Right lobe of liver (tissue), 6 donors: Measurements from ENCODE around the gene FUCA2. TPM values are rescaled to one million over a fixed set of nuclear protein-coding genes. Genes with fewer than 3 reads are reported as not detected.

Experiments
- ATAC-seq, 4 donors: fragments of 200-7000 bp; cut with Tn5 transposase; one replicate each; pipeline ENCODE4 v1.9.1; 2020; ENCODE audit warnings: mild to moderate bottlenecking in 4 of 4, moderate library complexity in 4 of 4
- DNase-seq, 3 donors: peaks; one replicate each; pipeline ENCODE4 v3.0.0-alpha.2; 2020
- H3K27ac ChIP-seq, 3 donors: fragments of 200-600 bp; one replicate each; pipeline ENCODE4 v1.8.0; 2022
- H3K27me3 ChIP-seq, 2 donors: fragments of 200-600 bp; one replicate each; pipeline ENCODE4 v1.8.0; 2022
- H3K36me3 ChIP-seq, 4 donors: fragments of 200-600 bp; sonication (generic) in 1 of 4; one replicate each; pipeline versions ENCODE4 v1.5.1 to v1.8.0; 2017 to 2022; ENCODE audit warnings: control low read depth in 1 of 4
- H3K4me1 ChIP-seq, 4 donors: fragments of 200-600 bp; sonication (generic) in 1 of 4; one replicate each; pipeline versions ENCODE4 v1.5.1 to v1.8.0; 2017 to 2022; ENCODE audit warnings: control low read depth in 1 of 4
- H3K4me3 ChIP-seq, 3 donors: fragments of 200-600 bp; one replicate each; pipeline ENCODE4 v1.8.0; 2022
- H3K9me3 ChIP-seq, 4 donors: fragments of 200-600 bp; sonication (generic) in 1 of 4; one replicate each; pipeline versions ENCODE4 v1.5.1 to v1.8.0; 2017 to 2022; ENCODE audit warnings: control low read depth in 1 of 4
- CTCF ChIP-seq, 4 donors: fragments of 200-600 bp in 3 of 4; fragments of 450-650 bp in 1 of 4; IDR thresholded peaks; one replicate each; pipeline versions ENCODE4 v1.5.1 to v1.8.0; 2016 to 2022; ENCODE audit warnings: antibody characterized with exemption in 4 of 4, mild to moderate bottlenecking in 2 of 4
- POLR2A ChIP-seq: fragments of 450-650 bp; IDR thresholded peaks from one replicate; pipeline ENCODE4 v1.6.1; 2017; ENCODE audit warnings: antibody characterized with exemption, mild to moderate bottlenecking
- WGBS: methylation state at CpG from one replicate; pipeline ENCODE4 v1.1.6; 2018; ENCODE audit warnings: low coverage, low lambda C conversion rate; ENCODE audit not compliant: insufficient coverage; ENCODE audit errors: missing lambda C conversion rate; 5-methylcytosine and 5-hydroxymethylcytosine counted together
- intact Hi-C, 2 donors: fragments of 100-400 bp; cut with DNase I; formaldehyde crosslinking; loops; one replicate each; pipeline versions ENCODE4 v1.11.2 to v1.14.1; 2022
- total RNA-seq, 6 experiments: library from RNA; depleted of rRNA in 2 of 6; stranded (reverse); fragments of >200 nt in 2 of 6; fragmentation: NEBNext Ultra II Directional in 3 of 6; extraction: Animal tissue kit (Norgen Biotek cat#: 25700) in 3 of 6; gene quantifications; one replicate each; pipeline versions ENCODE4 v1.1.0 to v1.2.4, GENCODE V29; 2016 to 2023
- donor health status: DM: no; HTN: yes; CAD: no.
- donor health status: DM: no; HTN: no; CAD: no.
- donor health status: DM: no; HTN: no; CAD: no.
- donor health status: DM: no; HTN: yes; CAD: no.
- donor health status: DM: no; HTN: yes; CAD: no.

FUCA2 gene
- total RNA-seq, 6 experiments from 2014 or later = 28.6 to 58.7 (median 35.1) TPM

GRCh38 chr6:143539734-143540133 lies 28.2 kb upstream of the FUCA2 start:
- TF ChIP-seq POLR2A = no peak
- no peak for TF ChIP-seq CTCF (IDR thresholded peaks at IDR 0.05)
- ATAC-seq (no peak), DNase-seq (no peak)
- no peak overlapping the region for H3K4me3 ChIP-seq
- H3K9me3 ChIP-seq = no peaks in the 10 kb centered on the region
- intact Hi-C loops = no loop called here
- H3K27me3 ChIP-seq = no peaks in the 10 kb centered on the region
- H3K27ac ChIP-seq = no peak overlapping the region
- H3K4me1 ChIP-seq = peaks cover 0 to 20% (median 2%) of the 10 kb centered on the region in 4 donors
- no peaks in the 10 kb centered on the region for H3K36me3 ChIP-seq
- WGBS = 87% methylated on average over 5 of the region's 7 CpGs

DNA sequence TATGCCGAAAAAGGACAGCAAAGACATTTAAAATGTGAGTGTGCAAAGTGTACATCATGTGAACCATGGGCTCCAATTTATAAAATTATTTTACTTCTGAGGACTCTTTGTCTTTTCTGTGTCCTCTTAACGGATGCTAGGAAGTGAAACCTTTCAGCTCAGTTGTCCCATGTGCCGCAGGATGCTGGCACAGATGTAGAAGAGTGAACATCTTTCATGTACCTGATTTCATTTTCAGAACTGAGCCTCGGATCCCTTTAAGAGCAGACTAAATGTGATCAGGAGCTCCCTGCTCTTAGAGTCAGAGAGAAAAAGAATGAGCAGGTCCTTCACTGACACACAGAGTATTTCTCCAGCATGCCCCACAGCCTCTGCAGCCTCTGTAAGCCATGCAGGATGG lies 27.6 kb upstream of the FUCA2 start:
- TF ChIP-seq POLR2A = no peak
- no peak for TF ChIP-seq CTCF (IDR thresholded peaks at IDR 0.05)
- ATAC-seq (no peak), DNase-seq (no peak)
- H3K4me3 ChIP-seq = no peak overlapping the region
- H3K4me1 ChIP-seq = peaks cover 0 to 20% (median 2%) of the 10 kb centered on the region in 4 donors
- no peaks in the 10 kb centered on the region for H3K9me3 ChIP-seq
- intact Hi-C loops = no loop called here
- no peaks in the 10 kb centered on the region for H3K27me3 ChIP-seq
- no peaks in the 10 kb centered on the region for H3K36me3 ChIP-seq
- WGBS = 89% methylated on average over 3 of the region's 4 CpGs
- no peak overlapping the region for H3K27ac ChIP-seq

DNA sequence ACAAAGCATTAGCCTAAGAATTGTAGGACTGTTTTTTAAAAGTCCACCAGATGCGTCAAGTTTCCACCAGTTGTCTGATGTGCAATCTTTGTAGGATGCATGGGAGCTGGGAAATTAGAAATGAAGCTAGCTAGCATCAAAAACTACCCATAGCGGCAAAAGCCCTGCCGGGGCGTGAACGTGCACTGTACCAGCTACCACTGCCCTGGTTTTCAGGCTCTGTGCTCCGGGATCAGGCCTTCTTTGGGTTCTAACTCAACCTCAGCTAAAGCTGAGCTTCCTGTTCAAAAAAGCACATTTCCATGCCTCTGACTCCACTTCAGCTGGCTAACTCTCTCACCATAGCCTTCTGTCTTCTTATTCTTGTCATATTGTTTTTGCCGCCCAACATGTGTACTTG lies 26.9 kb upstream of the FUCA2 start:
- no peaks in the 10 kb centered on the region for H3K27me3 ChIP-seq
- no peaks in the 10 kb centered on the region for H3K36me3 ChIP-seq
- peaks cover 0 to 20% (median 2%) of the 10 kb centered on the region in 4 donors for H3K4me1 ChIP-seq
- DNase-seq (no peak), ATAC-seq (no peak)
- intact Hi-C loops = no loop called here
- no peaks in the 10 kb centered on the region for H3K9me3 ChIP-seq
- TF ChIP-seq CTCF (IDR thresholded peaks at IDR 0.05) (no peak), POLR2A (no peak)
- no peak overlapping the region for H3K4me3 ChIP-seq
- 86% methylated on average over 6 of the region's 7 CpGs for WGBS
- H3K27ac ChIP-seq = no peak overlapping the region

GRCh38 chr6:143536866-143537691 lies 25.6 kb upstream of the FUCA2 start:
- ATAC-seq (peak; percentile 76 to 80 (median 79)), DNase-seq (peak; percentile 68 to 77 (median 73))
- H3K27ac ChIP-seq = peak overlapping the region in 2 of 3 donors; percentile 26 to 41
- no peaks in the 10 kb centered on the region for H3K36me3 ChIP-seq
- TF ChIP-seq CTCF (IDR thresholded peaks at IDR 0.05) (peak in 3 of 4 donors; percentile 37 to 53 (median 38)), POLR2A (no peak)
- peaks cover 0 to 20% (median 2%) of the 10 kb centered on the region in 4 donors for H3K4me1 ChIP-seq
- no peaks in the 10 kb centered on the region for H3K9me3 ChIP-seq
- H3K27me3 ChIP-seq = no peaks in the 10 kb centered on the region
- intact Hi-C loops = no loop called here
- 0% methylated on average over 9 of the region's 103 CpGs for WGBS
- peak overlapping the region; percentile 54 to 60 (median 56) for H3K4me3 ChIP-seq
